Fibroblast of lung (primary cell): Measurements from ENCODE around the gene ADNP.

Source experiments
- EZH2 ChIP-seq: IDR thresholded peaks from 2 replicates; pipeline ENCODE4 v1.5.1; 2012; ENCODE audit warnings: low read length, control low read depth, mild to moderate bottlenecking; ENCODE audit errors: missing control alignments
- TF ChIP-seq, protein P1 (sequence below), 2 donors: IDR thresholded peaks in 1 of 2; conservative IDR thresholded peaks in 1 of 2; 1 replicate in 1 of 2; 2 replicates in 1 of 2; pipeline ENCODE4 v1.5.1; 2011 to 2012; ENCODE audit warnings: low read length in 2 of 2, control low read depth in 1 of 2, inconsistent platforms in 1 of 2, low read depth in 1 of 2, mild to moderate bottlenecking in 1 of 2

DNA sequence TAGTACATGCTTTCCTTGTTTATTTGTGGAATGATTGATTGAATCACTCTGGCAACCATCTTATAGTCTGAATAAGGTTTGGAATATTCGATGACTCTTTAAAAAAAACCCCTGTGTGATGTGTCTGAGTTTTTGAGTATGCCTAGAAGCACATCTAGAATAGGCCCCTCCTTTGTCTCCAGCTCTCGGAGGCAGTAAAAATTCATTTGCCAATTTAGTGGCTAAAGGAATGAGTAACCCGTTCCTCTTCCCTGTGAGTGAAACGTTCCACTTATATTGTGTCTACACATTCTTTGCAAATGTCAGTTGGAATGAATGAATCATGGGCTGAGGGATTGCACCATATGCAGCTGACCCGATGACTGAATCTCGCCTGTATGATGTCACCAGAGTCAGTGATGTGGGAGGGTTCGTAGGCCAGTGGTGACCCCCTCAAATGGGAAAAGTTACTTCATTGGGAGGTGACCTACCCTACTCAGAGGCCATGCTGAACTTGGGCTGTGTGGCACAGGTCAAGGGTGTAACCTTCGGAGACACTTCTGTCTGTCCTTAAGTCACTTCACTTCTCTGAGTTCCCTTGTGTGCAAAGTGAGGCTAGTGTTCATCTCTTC is 48.9 kb upstream of the ADNP start:
- TF ChIP-seq, protein P1, sequence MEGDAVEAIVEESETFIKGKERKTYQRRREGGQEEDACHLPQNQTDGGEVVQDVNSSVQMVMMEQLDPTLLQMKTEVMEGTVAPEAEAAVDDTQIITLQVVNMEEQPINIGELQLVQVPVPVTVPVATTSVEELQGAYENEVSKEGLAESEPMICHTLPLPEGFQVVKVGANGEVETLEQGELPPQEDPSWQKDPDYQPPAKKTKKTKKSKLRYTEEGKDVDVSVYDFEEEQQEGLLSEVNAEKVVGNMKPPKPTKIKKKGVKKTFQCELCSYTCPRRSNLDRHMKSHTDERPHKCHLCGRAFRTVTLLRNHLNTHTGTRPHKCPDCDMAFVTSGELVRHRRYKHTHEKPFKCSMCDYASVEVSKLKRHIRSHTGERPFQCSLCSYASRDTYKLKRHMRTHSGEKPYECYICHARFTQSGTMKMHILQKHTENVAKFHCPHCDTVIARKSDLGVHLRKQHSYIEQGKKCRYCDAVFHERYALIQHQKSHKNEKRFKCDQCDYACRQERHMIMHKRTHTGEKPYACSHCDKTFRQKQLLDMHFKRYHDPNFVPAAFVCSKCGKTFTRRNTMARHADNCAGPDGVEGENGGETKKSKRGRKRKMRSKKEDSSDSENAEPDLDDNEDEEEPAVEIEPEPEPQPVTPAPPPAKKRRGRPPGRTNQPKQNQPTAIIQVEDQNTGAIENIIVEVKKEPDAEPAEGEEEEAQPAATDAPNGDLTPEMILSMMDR (conservative IDR thresholded peaks at IDR 0.05 in 1 of 2, IDR thresholded peaks at IDR 0.05 in 1 of 2; ENCODE audit: low read depth in 1 of 2, low read length in 2 of 2): no peak
- no peak for TF ChIP-seq EZH2
